Measurements from ENCODE around the gene TUFT1.

Gene TUFT1

DNA sequence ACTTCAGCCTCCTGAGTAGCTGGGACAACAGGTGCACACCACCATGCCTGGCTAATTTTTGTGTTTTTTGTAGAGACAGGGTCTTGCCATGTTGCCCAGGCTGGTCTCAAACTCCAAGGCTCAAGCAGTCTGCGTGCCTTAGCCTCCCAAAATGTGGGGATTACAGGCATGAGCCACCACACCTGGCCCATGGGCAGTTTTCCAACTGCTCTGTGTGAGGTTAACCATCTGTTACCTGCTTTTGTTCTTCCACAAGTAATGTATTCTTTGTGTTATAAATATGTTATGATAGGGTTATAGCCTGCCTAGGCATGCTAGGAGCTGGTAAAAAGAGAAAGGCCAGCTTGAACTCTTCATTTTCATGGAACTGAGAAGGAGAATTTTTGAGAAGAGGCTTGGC is 30.7 kb downstream of the TUFT1 start:
- Histone ChIP-seq H3K27me3 (replicated peaks; ENCODE audit: control insufficient read depth, insufficient read depth, low read length) (no peaks in the 10 kb centered on the region), H3K36me3 (ENCODE audit: control insufficient read depth, insufficient read depth, low read length) (no peaks in the 10 kb centered on the region), H3K4me3 (replicated peaks; ENCODE audit: low read depth, low read length) (no peak overlapping the region)
- TF ChIP-seq, protein P1, sequence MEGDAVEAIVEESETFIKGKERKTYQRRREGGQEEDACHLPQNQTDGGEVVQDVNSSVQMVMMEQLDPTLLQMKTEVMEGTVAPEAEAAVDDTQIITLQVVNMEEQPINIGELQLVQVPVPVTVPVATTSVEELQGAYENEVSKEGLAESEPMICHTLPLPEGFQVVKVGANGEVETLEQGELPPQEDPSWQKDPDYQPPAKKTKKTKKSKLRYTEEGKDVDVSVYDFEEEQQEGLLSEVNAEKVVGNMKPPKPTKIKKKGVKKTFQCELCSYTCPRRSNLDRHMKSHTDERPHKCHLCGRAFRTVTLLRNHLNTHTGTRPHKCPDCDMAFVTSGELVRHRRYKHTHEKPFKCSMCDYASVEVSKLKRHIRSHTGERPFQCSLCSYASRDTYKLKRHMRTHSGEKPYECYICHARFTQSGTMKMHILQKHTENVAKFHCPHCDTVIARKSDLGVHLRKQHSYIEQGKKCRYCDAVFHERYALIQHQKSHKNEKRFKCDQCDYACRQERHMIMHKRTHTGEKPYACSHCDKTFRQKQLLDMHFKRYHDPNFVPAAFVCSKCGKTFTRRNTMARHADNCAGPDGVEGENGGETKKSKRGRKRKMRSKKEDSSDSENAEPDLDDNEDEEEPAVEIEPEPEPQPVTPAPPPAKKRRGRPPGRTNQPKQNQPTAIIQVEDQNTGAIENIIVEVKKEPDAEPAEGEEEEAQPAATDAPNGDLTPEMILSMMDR (IDR thresholded peaks at IDR 0.05; ENCODE audit: insufficient read depth, low read length, poor library complexity, severe bottlenecking): no peak
- no peak for DNase-seq (ENCODE audit: extremely low read depth, insufficient read length)

DNA sequence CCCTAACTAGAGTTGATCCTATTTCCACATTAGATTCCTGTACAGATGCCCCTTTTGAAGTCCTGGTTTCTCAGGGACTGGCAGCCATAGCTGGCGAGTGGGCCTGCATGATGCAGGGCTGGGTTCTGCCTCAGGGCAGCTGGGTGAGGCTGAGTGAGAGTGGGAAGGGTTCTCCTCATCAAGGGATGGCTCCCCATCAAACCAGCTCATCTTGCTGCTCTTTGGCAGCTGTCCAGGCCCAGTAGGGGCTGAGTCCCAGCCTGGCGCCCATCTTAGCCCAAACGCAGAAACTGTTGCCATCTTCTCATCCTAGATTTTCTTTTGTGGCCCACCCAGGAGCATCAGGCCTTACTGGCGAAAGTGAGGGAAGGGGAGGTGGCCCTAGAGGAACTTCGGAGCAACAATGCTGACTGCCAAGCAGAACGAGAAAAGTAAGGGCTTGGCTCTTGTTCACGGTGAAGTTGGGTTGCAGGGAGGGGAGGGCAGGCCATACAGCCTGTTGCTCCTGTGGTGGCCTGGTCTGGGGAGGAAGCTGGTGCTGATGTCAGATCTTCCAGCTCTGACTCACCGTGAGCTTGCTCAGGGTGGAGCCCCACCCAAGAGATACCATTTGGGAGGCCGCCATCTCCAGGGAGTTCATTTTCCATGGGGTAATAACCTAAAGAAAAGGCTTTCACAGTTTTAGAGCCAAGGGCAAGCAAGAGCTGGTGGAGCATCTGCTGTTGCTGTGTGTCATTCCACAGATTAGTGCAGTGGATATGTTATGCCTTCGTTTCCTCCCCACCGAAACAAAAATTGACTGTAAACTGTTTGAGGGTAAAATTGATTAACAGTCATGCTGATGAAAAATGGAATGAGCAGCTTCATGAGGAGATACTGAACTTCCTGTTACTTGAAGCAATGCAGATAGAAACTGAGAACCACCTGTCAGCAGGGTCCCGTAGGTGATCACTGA is 34.7 kb downstream of the TUFT1 start:
- Histone ChIP-seq H3K36me3 (ENCODE audit: control insufficient read depth, insufficient read depth, low read length) (no peaks in the 10 kb centered on the region), H3K4me3 (replicated peaks; ENCODE audit: low read depth, low read length) (no peak overlapping the region), H3K27me3 (replicated peaks; ENCODE audit: control insufficient read depth, insufficient read depth, low read length) (no peaks in the 10 kb centered on the region)
- no peak for DNase-seq (ENCODE audit: extremely low read depth, insufficient read length)
- TF ChIP-seq, protein P1 (IDR thresholded peaks at IDR 0.05; ENCODE audit: insufficient read depth, low read length, poor library complexity, severe bottlenecking): no peak

DNA sequence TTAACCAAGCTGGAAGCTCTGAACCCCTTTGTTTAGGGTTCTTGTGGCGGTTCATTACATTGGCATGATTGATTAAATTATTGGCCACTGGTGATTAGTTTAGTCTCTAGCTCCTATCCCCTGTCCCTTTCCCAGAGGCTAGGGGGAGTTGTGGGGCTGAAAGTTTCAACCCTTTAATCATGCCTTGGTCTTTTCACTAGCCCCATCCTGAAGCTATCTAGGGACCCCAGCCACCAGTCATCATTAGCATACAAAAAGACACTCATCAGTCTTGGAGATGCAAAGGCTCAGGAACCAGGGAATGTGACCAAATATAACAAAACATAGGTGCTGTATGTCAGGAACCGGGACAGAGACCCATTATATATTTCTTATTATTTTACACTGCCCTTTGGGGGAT is 37.1 kb downstream of the TUFT1 start:
- Histone ChIP-seq H3K27me3 (replicated peaks; ENCODE audit: control insufficient read depth, insufficient read depth, low read length) (no peaks in the 10 kb centered on the region), H3K4me3 (replicated peaks; ENCODE audit: low read depth, low read length) (no peak overlapping the region), H3K36me3 (ENCODE audit: control insufficient read depth, insufficient read depth, low read length) (no peaks in the 10 kb centered on the region)
- TF ChIP-seq, protein P1 (IDR thresholded peaks at IDR 0.05; ENCODE audit: insufficient read depth, low read length, poor library complexity, severe bottlenecking): no peak
- no peak for DNase-seq (ENCODE audit: extremely low read depth, insufficient read length)

DNA sequence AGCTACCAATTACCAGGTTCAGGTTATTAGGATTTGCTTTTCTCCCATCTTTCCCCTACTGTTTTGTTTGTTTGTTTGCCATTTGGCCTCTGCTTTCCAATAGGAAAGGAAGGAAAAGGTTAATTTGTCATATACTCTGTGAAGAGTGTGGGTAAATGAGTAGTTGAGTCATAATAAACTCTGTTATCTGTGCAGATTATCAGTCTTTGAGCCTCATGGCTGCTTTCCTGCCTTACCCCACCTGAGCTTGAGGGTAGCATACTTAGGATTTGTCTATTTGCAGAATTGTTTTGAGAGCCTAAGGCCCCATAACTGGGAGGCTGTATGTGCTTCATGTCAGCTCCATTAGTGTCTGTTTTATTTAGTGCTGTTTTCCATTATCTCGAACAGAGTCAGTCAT is 38.8 kb downstream of the TUFT1 start:
- no peak for DNase-seq (ENCODE audit: extremely low read depth, insufficient read length)
- no peaks in the 10 kb centered on the region for H3K36me3 ChIP-seq (ENCODE audit: control insufficient read depth, insufficient read depth, low read length)
- TF ChIP-seq, protein P1 (IDR thresholded peaks at IDR 0.05; ENCODE audit: insufficient read depth, low read length, poor library complexity, severe bottlenecking): no peak
- no peak overlapping the region for H3K4me3 ChIP-seq (replicated peaks; ENCODE audit: low read depth, low read length)
- H3K27me3 ChIP-seq (replicated peaks; ENCODE audit: control insufficient read depth, insufficient read depth, low read length): no peaks in the 10 kb centered on the region

DNA sequence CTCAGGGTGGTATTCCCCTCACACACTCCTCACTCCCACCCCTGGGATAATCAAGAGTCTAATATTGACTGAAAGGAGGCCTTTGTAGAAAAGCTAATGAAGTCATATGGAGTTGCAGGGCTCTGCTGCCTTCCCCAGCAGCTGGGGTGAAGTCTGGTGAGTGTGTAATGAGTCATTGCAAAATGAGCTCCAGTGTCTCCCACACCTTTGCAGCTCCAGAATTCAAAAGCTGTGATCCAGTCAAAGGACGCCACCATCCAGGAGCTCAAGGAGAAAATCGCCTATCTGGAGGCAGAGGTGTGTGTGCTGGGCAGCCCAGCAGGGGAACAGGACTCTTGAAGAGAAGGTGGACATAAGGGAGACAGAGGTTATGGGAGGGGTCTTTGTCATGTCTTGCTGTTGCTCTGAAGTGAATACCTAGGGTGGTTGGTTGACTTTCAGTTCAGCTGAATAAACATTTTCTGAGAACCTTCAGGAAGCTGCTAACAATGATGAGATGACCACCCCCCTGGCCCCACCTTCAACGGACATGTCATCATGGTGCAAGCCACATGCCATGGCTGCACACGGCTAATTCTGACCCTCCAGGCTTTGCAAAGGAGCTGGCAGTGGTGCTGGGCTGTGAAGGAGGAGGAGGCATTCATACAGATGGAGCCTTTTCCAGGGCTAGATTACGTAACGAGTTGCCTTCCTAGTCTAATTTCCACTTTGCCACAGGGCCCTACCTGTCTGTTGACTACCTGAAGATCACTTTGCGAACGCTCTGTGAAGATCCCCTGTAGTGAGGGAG is 39.5 kb downstream of the TUFT1 start:
- TF ChIP-seq, protein P1 (IDR thresholded peaks at IDR 0.05; ENCODE audit: insufficient read depth, low read length, poor library complexity, severe bottlenecking): no peak
- no peaks in the 10 kb centered on the region for H3K36me3 ChIP-seq (ENCODE audit: control insufficient read depth, insufficient read depth, low read length)
- no peak for DNase-seq (ENCODE audit: extremely low read depth, insufficient read length)
- no peaks in the 10 kb centered on the region for H3K27me3 ChIP-seq (replicated peaks; ENCODE audit: control insufficient read depth, insufficient read depth, low read length)
- H3K4me3 ChIP-seq (replicated peaks; ENCODE audit: low read depth, low read length): no peak overlapping the region
